GM21528 (cell line): ENCODE data around the gene BDH1.

ENCODE experiments used
- ATAC-seq: cut with Tn5 transposase; IDR thresholded peaks from one replicate; pipeline ENCODE4 v1.9.1; 2021; ENCODE audit warnings: mild to moderate bottlenecking, moderate library complexity; ENCODE audit not compliant: unreplicated experiment, low FRiP score

Gene BDH1

GRCh38 chr3:197552198-197552597 lies 3.6 kb downstream of the BDH1 start:
- ATAC-seq: no peak

- ATAC-seq: no peak
These were observed 5.3 kb downstream of the BDH1 start for GRCh38 chr3:197550489-197550888.

GRCh38 chr3:197549261-197549885 lies 6.4 kb downstream of the BDH1 start:
- ATAC-seq: no peak

- ATAC-seq: no peak
These were observed 8.3 kb downstream of the BDH1 start for GRCh38 chr3:197547306-197548011.

- no peak for ATAC-seq
These were observed 9.3 kb downstream of the BDH1 start for GRCh38 chr3:197546307-197547085.

GRCh38 chr3:197545571-197545970 lies 10.2 kb downstream of the BDH1 start:
- no peak for ATAC-seq

- ATAC-seq: no peak
These were observed 10.7 kb downstream of the BDH1 start for GRCh38 chr3:197545101-197545500.

- ATAC-seq: no peak
These were observed 12.9 kb downstream of the BDH1 start for GRCh38 chr3:197542741-197543454.

GRCh38 chr3:197541756-197542539 lies 13.8 kb downstream of the BDH1 start:
- no peak for ATAC-seq

GRCh38 chr3:197540961-197541377 lies 14.8 kb downstream of the BDH1 start:
- ATAC-seq: no peak

- no peak for ATAC-seq
These were observed 16.1 kb downstream of the BDH1 start for GRCh38 chr3:197539651-197540051.

- ATAC-seq: no peak
These were observed 21.6 kb downstream of the BDH1 start for GRCh38 chr3:197533927-197534725.

GRCh38 chr3:197533396-197533795 lies 22.4 kb downstream of the BDH1 start:
- ATAC-seq: no peak

- no peak for ATAC-seq
These were observed 23.4 kb downstream of the BDH1 start for GRCh38 chr3:197532388-197532787.

- no peak for ATAC-seq
These were observed 27.6 kb downstream of the BDH1 start for GRCh38 chr3:197528190-197528589.

- no peak for ATAC-seq
These were observed 28.2 kb downstream of the BDH1 start for GRCh38 chr3:197527569-197527968.

- no peak for ATAC-seq
These were observed 30.1 kb downstream of the BDH1 start for GRCh38 chr3:197525706-197526105.

- ATAC-seq: no peak
These were observed 31.6 kb downstream of the BDH1 start for GRCh38 chr3:197524128-197524527.

- no peak for ATAC-seq
These were observed 32.2 kb downstream of the BDH1 start for GRCh38 chr3:197523526-197523925.
